ENCODE results near the gene TTC29. TPM values are rescaled to one million over a fixed set of nuclear protein-coding genes. Genes with fewer than 3 reads are reported as not detected.
"Not testable (repeated sequence)": the region's sequence is repeated elsewhere in the genome, so short reads cannot be mapped to it uniquely, and the experiment has no call there.

TTC29 gene
- total and polyA plus RNA-seq, 9 of the 15 experiments (the other 6 are each of a cell fraction or from before 2014, with no cell fraction given): 0.04 TPM; not detected in 8

DNA sequence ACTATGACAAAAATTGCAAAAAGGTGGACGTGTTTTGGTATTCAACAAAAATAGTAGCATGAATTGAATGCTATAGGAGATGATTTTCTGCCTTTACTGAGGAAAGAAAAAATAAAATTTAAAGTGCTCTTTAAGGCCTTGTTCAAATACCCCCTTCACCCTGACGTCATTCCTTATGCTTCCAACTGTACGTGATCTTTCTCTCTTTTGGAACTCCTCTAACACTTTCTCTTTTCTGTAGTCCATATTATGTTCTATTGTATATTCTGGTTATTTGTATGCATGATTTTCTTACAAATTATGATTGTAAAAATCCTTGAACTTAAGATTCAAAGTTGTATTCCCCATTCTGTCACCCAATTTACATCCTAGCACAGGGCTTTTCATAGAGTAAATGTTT lies 206.5 kb downstream of the TTC29 start:
- Histone ChIP-seq H4K20me1 (replicated peaks; ENCODE audit: control insufficient read depth, insufficient read depth, low read length) (no peaks in the 10 kb centered on the region), H3K36me3 (ENCODE audit: control insufficient read depth, insufficient read depth, low read length) (no peaks in the 10 kb centered on the region), H3K27ac (ENCODE audit: extremely low read depth, low read depth, low read length) (no peak overlapping the region), H3K4me2 (ENCODE audit: insufficient read depth, low read length) (no peak overlapping the region), H3K9me1 (ENCODE audit: control insufficient read depth, insufficient read depth, low read length) (no peaks in the 10 kb centered on the region), H3K9me3 (replicated peaks; ENCODE audit: control insufficient read depth, insufficient read depth, low read depth, low read length) (no peaks in the 10 kb centered on the region), H3K9ac (ENCODE audit: insufficient read depth in 1 of 2, low read depth in 2 of 2, low read length in 2 of 2) (no peak overlapping the region), H2AFZ (ENCODE audit: low read depth, low read length) (no peak overlapping the region), H3K4me3 (no peak overlapping the region), H3K27me3 (ENCODE audit: control insufficient read depth in 2 of 2, insufficient read depth in 2 of 2, low read length in 2 of 2) (no peaks in the 10 kb centered on the region), H3K79me2 (ENCODE audit: control insufficient read depth, insufficient read depth, low read length) (no peaks in the 10 kb centered on the region), H3K4me1 (replicated peaks in 1 of 2; ENCODE audit: control insufficient read depth in 2 of 2, insufficient read depth in 2 of 2, low read length in 2 of 2) (no peaks in the 10 kb centered on the region)
- ATAC-seq: no peak
- 0% methylated on average over 3 of the region's 3 CpGs for WGBS (ENCODE audit: insufficient coverage, low coverage, missing lambda C conversion rate)
- in situ Hi-C loops (cut with MboI) (no loop called here), intact Hi-C loops (cut with micrococcal nuclease) (no loop called here)
- ChIA-PET CTCF (ENCODE audit: low intra/inter-chr PET ratio) (no interaction called here), POLR2A (no interaction called here)
- no peak for FAIRE-seq
- TF ChIP-seq NRF1 (conservative IDR thresholded peaks at IDR 0.05 in 1 of 2, IDR thresholded peaks at IDR 0.05 in 1 of 2) (no peak), IRF2 (CRISPR knock-in tag; IDR thresholded peaks at IDR 0.05) (no peak), CHCHD3 (CRISPR knock-in tag; IDR thresholded peaks at IDR 0.05) (no peak), BCL6 (CRISPR knock-in tag; IDR thresholded peaks at IDR 0.05) (no peak), CBX2 (IDR thresholded peaks at IDR 0.05; ENCODE audit: insufficient read depth, low read length, poor library complexity, severe bottlenecking) (no peak), ILK (tag; IDR thresholded peaks at IDR 0.05; ENCODE audit: borderline replicate concordance, low read depth) (no peak)
- TF ChIP-seq, protein P1, sequence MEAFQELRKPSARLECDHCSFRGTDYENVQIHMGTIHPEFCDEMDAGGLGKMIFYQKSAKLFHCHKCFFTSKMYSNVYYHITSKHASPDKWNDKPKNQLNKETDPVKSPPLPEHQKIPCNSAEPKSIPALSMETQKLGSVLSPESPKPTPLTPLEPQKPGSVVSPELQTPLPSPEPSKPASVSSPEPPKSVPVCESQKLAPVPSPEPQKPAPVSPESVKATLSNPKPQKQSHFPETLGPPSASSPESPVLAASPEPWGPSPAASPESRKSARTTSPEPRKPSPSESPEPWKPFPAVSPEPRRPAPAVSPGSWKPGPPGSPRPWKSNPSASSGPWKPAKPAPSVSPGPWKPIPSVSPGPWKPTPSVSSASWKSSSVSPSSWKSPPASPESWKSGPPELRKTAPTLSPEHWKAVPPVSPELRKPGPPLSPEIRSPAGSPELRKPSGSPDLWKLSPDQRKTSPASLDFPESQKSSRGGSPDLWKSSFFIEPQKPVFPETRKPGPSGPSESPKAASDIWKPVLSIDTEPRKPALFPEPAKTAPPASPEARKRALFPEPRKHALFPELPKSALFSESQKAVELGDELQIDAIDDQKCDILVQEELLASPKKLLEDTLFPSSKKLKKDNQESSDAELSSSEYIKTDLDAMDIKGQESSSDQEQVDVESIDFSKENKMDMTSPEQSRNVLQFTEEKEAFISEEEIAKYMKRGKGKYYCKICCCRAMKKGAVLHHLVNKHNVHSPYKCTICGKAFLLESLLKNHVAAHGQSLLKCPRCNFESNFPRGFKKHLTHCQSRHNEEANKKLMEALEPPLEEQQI (IDR thresholded peaks at IDR 0.05): no peak
- TF ChIP-seq, protein P2, sequence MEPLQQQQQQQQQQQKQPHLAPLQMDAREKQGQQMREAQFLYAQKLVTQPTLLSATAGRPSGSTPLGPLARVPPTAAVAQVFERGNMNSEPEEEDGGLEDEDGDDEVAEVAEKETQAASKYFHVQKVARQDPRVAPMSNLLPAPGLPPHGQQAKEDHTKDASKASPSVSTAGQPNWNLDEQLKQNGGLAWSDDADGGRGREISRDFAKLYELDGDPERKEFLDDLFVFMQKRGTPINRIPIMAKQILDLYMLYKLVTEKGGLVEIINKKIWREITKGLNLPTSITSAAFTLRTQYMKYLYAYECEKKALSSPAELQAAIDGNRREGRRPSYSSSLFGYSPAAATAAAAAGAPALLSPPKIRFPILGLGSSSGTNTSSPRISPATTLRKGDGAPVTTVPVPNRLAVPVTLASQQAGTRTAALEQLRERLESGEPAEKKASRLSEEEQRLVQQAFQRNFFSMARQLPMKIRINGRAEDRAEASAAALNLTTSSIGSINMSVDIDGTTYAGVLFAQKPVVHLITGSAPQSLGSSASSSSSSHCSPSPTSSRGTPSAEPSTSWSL (CRISPR knock-in tag; IDR thresholded peaks at IDR 0.05; ENCODE audit: borderline replicate concordance): no peak
- BruUV-seq (replicated peaks): no TSS peak
- DNase-seq (ENCODE audit: extremely low read depth in 1 of 4, low spot score in 3 of 4): no peak

DNA sequence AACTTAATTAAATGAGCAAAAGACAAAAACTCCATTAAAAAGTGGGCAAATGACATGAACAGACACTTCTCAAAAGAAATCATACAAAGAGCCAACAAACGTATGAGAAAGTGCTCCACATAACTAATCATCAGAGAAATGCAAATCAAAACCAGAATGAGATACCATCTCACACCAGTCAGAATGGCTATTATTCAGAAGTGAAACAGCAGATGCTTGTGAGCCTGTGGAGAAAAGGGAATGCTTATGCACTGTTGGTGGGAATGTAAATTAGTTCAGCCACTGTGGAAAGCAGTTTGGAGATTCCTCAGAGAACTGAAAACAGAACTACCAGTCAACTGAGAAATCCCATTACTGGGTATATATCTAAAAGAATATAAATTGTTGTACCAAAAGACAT lies 222.1 kb downstream of the TTC29 start:
- H3K9ac ChIP-seq (ENCODE audit: insufficient read depth in 1 of 2, low read depth in 2 of 2, low read length in 2 of 2); in situ Hi-C loops (cut with MboI); H4K20me1 ChIP-seq (replicated peaks; ENCODE audit: control insufficient read depth, insufficient read depth, low read length); H3K4me3 ChIP-seq; ATAC-seq; POLR2A ChIA-PET; H3K4me2 ChIP-seq (ENCODE audit: insufficient read depth, low read length); H3K9me3 ChIP-seq (replicated peaks; ENCODE audit: control insufficient read depth, insufficient read depth, low read depth, low read length); H3K27me3 ChIP-seq (ENCODE audit: control insufficient read depth in 2 of 2, insufficient read depth in 2 of 2, low read length in 2 of 2); intact Hi-C loops (cut with micrococcal nuclease); CTCF ChIA-PET (ENCODE audit: low intra/inter-chr PET ratio); H3K36me3 ChIP-seq (ENCODE audit: control insufficient read depth, insufficient read depth, low read length); BruUV-seq (replicated peaks); H3K9me1 ChIP-seq (ENCODE audit: control insufficient read depth, insufficient read depth, low read length); H2AFZ ChIP-seq (ENCODE audit: low read depth, low read length); H3K27ac ChIP-seq (ENCODE audit: extremely low read depth, low read depth, low read length); H3K4me1 ChIP-seq (replicated peaks in 1 of 2; ENCODE audit: control insufficient read depth in 2 of 2, insufficient read depth in 2 of 2, low read length in 2 of 2); FAIRE-seq; H3K79me2 ChIP-seq (ENCODE audit: control insufficient read depth, insufficient read depth, low read length); DNase-seq (ENCODE audit: extremely low read depth in 1 of 4, low spot score in 3 of 4): not testable (repeated sequence)
- 0% methylated on average over 1 of the region's 1 CpG for WGBS (ENCODE audit: insufficient coverage, low coverage, missing lambda C conversion rate)
